ENCODE results near the gene PTPRN2. TPM values are rescaled to one million over a fixed set of nuclear protein-coding genes. Genes with fewer than 3 reads are reported as not detected.

Gene PTPRN2
- total and polyA plus RNA-seq, 9 of the 15 experiments (the other 6 are each of a cell fraction or from before 2014, with no cell fraction given), result not detected

DNA sequence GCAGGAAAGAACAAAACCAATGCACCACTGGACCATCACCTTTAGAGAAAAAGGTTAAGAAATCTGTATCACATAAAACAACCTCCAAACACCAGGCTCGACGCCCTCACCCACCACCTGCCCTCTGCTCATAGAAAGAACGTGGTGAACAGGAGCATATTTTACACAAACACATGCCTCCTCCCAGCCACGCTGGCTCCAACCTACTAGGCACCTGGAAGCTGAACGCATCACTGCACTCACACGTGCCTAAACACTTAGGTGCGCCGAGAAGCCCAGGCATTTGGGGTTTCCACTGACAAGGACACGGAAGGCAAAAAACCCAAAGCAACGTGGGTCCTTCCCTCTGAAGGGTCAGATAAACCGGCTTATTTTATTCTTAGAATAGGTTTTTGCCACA, 56.0 kb downstream of the PTPRN2 start:
- no peaks in the 10 kb centered on the region for H3K9me1 ChIP-seq (ENCODE audit: control insufficient read depth, insufficient read depth, low read length)
- H3K9me3 ChIP-seq (replicated peaks; ENCODE audit: control insufficient read depth, insufficient read depth, low read depth, low read length), result no peaks in the 10 kb centered on the region
- FAIRE-seq, result no peak
- CTCF ChIA-PET (ENCODE audit: low intra/inter-chr PET ratio), result no interaction called here
- no peak overlapping the region for H3K27ac ChIP-seq (ENCODE audit: extremely low read depth, low read depth, low read length)
- H3K36me3 ChIP-seq (ENCODE audit: control insufficient read depth, insufficient read depth, low read length), result no peaks in the 10 kb centered on the region
- WGBS (ENCODE audit: insufficient coverage, low coverage, missing lambda C conversion rate), result 2% methylated on average over 11 of the region's 11 CpGs
- no TSS peak for BruUV-seq (replicated peaks)
- in situ Hi-C loops (cut with MboI) (no loop called here), intact Hi-C loops (cut with micrococcal nuclease) (no loop called here)
- H3K4me2 ChIP-seq (ENCODE audit: insufficient read depth, low read length), result no peak overlapping the region
- H3K9ac ChIP-seq (ENCODE audit: insufficient read depth in 1 of 2, low read depth in 2 of 2, low read length in 2 of 2), result no peak overlapping the region
- POLR2A ChIA-PET, result interaction anchor here (0.5 to 1.3 kb wide), 3 partner anchors 13 to 94 kb away, joined by 3 read pairs; no protein-coding TSS in a partner anchor
- no peaks in the 10 kb centered on the region for H3K79me2 ChIP-seq (ENCODE audit: control insufficient read depth, insufficient read depth, low read length)
- no peak overlapping the region for H2AFZ ChIP-seq (ENCODE audit: low read depth, low read length)
- ATAC-seq, result no peak
- peaks cover 4% of the 10 kb centered on the region; the same call in 1 of the 2 replicates for H4K20me1 ChIP-seq (replicated peaks; ENCODE audit: control insufficient read depth, insufficient read depth, low read length)
- no peak overlapping the region for H3K4me3 ChIP-seq
- H3K4me1 ChIP-seq (replicated peaks in 1 of 2; ENCODE audit: control insufficient read depth in 2 of 2, insufficient read depth in 2 of 2, low read length in 2 of 2), result peaks cover 0 to 10% of the 10 kb centered on the region in 2 experiments; a peak in 1 of 5 replicates
- no peak for DNase-seq (ENCODE audit: extremely low read depth in 1 of 4, low spot score in 3 of 4)
- H3K27me3 ChIP-seq (ENCODE audit: control insufficient read depth in 2 of 2, insufficient read depth in 2 of 2, low read length in 2 of 2), result peaks cover 50 to 84% of the 10 kb centered on the region in 2 experiments; a peak in 4 of 5 replicates
- no peak for TF ChIP-seq ZNF274 (IDR thresholded peaks at IDR 0.05; ENCODE audit: borderline replicate concordance, low read depth, low read length)
- TF ChIP-seq, protein P1, sequence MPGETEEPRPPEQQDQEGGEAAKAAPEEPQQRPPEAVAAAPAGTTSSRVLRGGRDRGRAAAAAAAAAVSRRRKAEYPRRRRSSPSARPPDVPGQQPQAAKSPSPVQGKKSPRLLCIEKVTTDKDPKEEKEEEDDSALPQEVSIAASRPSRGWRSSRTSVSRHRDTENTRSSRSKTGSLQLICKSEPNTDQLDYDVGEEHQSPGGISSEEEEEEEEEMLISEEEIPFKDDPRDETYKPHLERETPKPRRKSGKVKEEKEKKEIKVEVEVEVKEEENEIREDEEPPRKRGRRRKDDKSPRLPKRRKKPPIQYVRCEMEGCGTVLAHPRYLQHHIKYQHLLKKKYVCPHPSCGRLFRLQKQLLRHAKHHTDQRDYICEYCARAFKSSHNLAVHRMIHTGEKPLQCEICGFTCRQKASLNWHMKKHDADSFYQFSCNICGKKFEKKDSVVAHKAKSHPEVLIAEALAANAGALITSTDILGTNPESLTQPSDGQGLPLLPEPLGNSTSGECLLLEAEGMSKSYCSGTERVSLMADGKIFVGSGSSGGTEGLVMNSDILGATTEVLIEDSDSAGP (CRISPR knock-in tag; IDR thresholded peaks at IDR 0.05), result no peak
- TF ChIP-seq NFRKB (IDR thresholded peaks at IDR 0.05; ENCODE audit: low read depth), result no peak
- no peak for TF ChIP-seq ZFP36 (IDR thresholded peaks at IDR 0.05; ENCODE audit: low read depth, low read length, partially characterized antibody)
- no peak for TF ChIP-seq HOXB6 (CRISPR knock-in tag; IDR thresholded peaks at IDR 0.05; ENCODE audit: borderline replicate concordance)
- TF ChIP-seq ZNF431 (CRISPR knock-in tag; IDR thresholded peaks at IDR 0.05), result no peak
- TF ChIP-seq, protein P2, sequence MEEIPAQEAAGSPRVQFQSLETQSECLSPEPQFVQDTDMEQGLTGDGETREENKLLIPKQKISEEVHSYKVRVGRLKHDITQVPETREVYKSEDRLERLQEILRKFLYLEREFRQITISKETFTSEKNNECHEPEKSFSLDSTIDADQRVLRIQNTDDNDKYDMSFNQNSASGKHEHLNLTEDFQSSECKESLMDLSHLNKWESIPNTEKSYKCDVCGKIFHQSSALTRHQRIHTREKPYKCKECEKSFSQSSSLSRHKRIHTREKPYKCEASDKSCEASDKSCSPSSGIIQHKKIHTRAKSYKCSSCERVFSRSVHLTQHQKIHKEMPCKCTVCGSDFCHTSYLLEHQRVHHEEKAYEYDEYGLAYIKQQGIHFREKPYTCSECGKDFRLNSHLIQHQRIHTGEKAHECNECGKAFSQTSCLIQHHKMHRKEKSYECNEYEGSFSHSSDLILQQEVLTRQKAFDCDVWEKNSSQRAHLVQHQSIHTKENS (CRISPR knock-in tag; IDR thresholded peaks at IDR 0.05), result no peak
- TF ChIP-seq, protein P3, sequence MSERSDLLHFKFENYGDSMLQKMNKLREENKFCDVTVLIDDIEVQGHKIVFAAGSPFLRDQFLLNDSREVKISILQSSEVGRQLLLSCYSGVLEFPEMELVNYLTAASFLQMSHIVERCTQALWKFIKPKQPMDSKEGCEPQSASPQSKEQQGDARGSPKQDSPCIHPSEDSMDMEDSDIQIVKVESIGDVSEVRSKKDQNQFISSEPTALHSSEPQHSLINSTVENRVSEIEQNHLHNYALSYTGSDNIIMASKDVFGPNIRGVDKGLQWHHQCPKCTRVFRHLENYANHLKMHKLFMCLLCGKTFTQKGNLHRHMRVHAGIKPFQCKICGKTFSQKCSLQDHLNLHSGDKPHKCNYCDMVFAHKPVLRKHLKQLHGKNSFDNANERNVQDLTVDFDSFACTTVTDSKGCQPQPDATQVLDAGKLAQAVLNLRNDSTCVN (CRISPR knock-in tag; IDR thresholded peaks at IDR 0.05), result no peak
- TF ChIP-seq NUFIP1 (IDR thresholded peaks at IDR 0.05; ENCODE audit: partially characterized antibody), result no peak
- no peak for TF ChIP-seq ZNF507 (tag; conservative IDR thresholded peaks at IDR 0.05)
- TF ChIP-seq, protein P4, sequence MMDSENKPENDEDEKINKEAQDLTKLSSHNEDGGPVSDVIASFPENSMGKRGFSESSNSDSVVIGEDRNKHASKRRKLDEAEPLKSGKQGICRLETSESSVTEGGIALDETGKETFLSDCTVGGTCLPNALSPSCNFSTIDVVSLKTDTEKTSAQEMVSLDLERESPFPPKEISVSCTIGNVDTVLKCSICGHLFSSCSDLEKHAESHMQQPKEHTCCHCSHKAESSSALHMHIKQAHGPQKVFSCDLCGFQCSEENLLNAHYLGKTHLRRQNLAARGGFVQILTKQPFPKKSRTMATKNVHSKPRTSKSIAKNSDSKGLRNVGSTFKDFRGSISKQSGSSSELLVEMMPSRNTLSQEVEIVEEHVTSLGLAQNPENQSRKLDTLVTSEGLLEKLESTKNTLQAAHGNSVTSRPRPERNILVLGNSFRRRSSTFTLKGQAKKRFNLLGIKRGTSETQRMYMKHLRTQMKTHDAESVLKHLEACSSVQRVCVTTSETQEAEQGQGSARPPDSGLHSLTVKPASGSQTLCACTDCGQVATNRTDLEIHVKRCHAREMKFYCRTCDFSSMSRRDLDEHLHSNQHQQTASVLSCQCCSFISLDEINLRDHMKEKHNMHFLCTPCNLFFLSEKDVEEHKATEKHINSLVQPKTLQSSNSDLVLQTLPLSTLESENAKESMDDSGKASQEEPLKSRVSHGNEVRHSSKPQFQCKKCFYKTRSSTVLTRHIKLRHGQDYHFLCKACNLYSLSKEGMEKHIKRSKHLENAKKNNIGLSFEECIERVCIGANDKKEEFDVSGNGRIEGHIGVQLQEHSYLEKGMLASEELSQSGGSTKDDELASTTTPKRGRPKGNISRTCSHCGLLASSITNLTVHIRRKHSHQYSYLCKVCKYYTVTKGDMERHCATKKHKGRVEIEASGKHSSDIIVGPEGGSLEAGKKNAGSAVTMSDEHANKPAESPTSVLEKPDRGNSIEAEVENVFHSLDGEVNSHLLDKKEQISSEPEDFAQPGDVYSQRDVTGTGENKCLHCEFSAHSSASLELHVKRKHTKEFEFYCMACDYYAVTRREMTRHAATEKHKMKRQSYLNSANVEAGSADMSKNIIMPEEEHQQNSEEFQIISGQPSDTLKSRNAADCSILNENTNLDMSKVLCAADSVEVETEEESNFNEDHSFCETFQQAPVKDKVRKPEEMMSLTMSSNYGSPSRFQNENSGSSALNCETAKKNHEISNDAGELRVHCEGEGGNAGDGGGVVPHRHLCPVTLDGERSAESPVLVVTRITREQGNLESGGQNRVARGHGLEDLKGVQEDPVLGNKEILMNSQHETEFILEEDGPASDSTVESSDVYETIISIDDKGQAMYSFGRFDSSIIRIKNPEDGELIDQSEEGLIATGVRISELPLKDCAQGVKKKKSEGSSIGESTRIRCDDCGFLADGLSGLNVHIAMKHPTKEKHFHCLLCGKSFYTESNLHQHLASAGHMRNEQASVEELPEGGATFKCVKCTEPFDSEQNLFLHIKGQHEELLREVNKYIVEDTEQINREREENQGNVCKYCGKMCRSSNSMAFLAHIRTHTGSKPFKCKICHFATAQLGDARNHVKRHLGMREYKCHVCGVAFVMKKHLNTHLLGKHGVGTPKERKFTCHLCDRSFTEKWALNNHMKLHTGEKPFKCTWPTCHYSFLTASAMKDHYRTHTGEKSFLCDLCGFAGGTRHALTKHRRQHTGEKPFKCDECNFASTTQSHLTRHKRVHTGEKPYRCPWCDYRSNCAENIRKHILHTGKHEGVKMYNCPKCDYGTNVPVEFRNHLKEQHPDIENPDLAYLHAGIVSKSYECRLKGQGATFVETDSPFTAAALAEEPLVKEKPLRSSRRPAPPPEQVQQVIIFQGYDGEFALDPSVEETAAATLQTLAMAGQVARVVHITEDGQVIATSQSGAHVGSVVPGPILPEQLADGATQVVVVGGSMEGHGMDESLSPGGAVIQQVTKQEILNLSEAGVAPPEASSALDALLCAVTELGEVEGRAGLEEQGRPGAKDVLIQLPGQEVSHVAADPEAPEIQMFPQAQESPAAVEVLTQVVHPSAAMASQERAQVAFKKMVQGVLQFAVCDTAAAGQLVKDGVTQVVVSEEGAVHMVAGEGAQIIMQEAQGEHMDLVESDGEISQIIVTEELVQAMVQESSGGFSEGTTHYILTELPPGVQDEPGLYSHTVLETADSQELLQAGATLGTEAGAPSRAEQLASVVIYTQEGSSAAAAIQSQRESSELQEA (IDR thresholded peaks at IDR 0.05; ENCODE audit: low read depth), result no peak
